SK-N-SH treated with all-trans-retinoic acid at 6 μM for 48 hours (cell line): Measurements from ENCODE around the gene R3HDM4.

Experiments used
- ATAC-seq: fragments of 200-7000 bp; cut with Tn5 transposase; 3 replicates; pipeline ENCODE4 v1.9.1; 2020; ENCODE audit warnings: mild to moderate bottlenecking, moderate library complexity
- ARNTL ChIP-seq: fragments of 450-650 bp; formaldehyde crosslinking; IDR thresholded peaks from 2 replicates; pipeline ENCODE4 v1.5.0; 2020; ENCODE audit warnings: low read depth, mild to moderate bottlenecking, moderate library complexity, borderline replicate concordance
- BACH2 ChIP-seq: fragments of 250-450 bp; sonication (Bioruptor Pico); IDR thresholded peaks from 2 replicates; pipeline ENCODE4 v1.9.0; 2021; ENCODE audit warnings: mild to moderate bottlenecking, borderline replicate concordance
- CSDC2 ChIP-seq: fragments of 250-450 bp; sonication (Bioruptor Pico); IDR thresholded peaks from 2 replicates; pipeline ENCODE4 v1.5.0; 2020; ENCODE audit warnings: mild to moderate bottlenecking, moderate library complexity
- CSRNP3 ChIP-seq: fragments of 250-450 bp; sonication (Bioruptor Pico); IDR thresholded peaks from 2 replicates; pipeline ENCODE4 v1.5.1; 2021; ENCODE audit warnings: mild to moderate bottlenecking, moderate library complexity
- GLIS3 ChIP-seq: fragments of 250-450 bp; sonication (Bioruptor Pico); IDR thresholded peaks from 2 replicates; pipeline ENCODE4 v1.5.0; 2020; ENCODE audit warnings: mild to moderate bottlenecking, moderate library complexity
- ISL1 ChIP-seq: fragments of 250-450 bp; sonication (Bioruptor Pico); IDR thresholded peaks from 2 replicates; pipeline ENCODE4 v2.1.2; 2022; ENCODE audit warnings: mild to moderate bottlenecking, moderate library complexity
- OSR1 ChIP-seq: fragments of 250-450 bp; sonication (Bioruptor Pico); IDR thresholded peaks from 2 replicates; pipeline ENCODE4 v1.8.0; 2022; ENCODE audit warnings: moderate library complexity, mild to moderate bottlenecking, inconsistent platforms
- PATZ1 ChIP-seq: fragments of 250-450 bp; sonication (Bioruptor Pico); IDR thresholded peaks from 2 replicates; pipeline ENCODE4 v1.8.0; 2020; ENCODE audit warnings: mild to moderate bottlenecking, moderate library complexity, borderline replicate concordance
- POU6F1 ChIP-seq: fragments of 250-450 bp; sonication (Bioruptor Pico); IDR thresholded peaks from 2 replicates; pipeline ENCODE4 v1.8.0; 2021; ENCODE audit warnings: low read depth, mild to moderate bottlenecking, moderate library complexity, borderline replicate concordance
- RARB ChIP-seq: fragments of 250-450 bp; sonication (Bioruptor Pico); IDR thresholded peaks from 2 replicates; pipeline ENCODE4 v1.8.0; 2021; ENCODE audit warnings: mild to moderate bottlenecking, moderate library complexity
- SNAI2 ChIP-seq: fragments of 250-450 bp; sonication (Bioruptor Pico); IDR thresholded peaks from 2 replicates; pipeline ENCODE4 v1.5.0; 2020; ENCODE audit warnings: mild to moderate bottlenecking, moderate library complexity
- TCF4 ChIP-seq: fragments of 250-450 bp; sonication (Bioruptor Pico); IDR thresholded peaks from 2 replicates; pipeline ENCODE4 v1.8.0; 2021; ENCODE audit warnings: mild to moderate bottlenecking, moderate library complexity, borderline replicate concordance
- TOX ChIP-seq: fragments of 250-450 bp; sonication (Bioruptor Pico); IDR thresholded peaks from 2 replicates; pipeline ENCODE4 v1.8.0; 2021; ENCODE audit warnings: mild to moderate bottlenecking, moderate library complexity, borderline replicate concordance
- ZC3H10 ChIP-seq: fragments of 250-450 bp; sonication (Bioruptor Pico); IDR thresholded peaks from 2 replicates; pipeline ENCODE4 v1.5.1; 2021; ENCODE audit warnings: mild to moderate bottlenecking, moderate library complexity
- ZFP3 ChIP-seq: fragments of 250-450 bp; sonication (Bioruptor Pico); IDR thresholded peaks from 2 replicates; pipeline ENCODE4 v1.5.0; 2020; ENCODE audit warnings: mild to moderate bottlenecking, moderate library complexity
- ZFP30 ChIP-seq: fragments of 450-650 bp; formaldehyde crosslinking; IDR thresholded peaks from 2 replicates; pipeline ENCODE4 v1.5.0; 2022; ENCODE audit warnings: mild to moderate bottlenecking, moderate library complexity
- ZNF565 ChIP-seq: fragments of 450-650 bp; formaldehyde crosslinking; conservative IDR thresholded peaks from 2 replicates; pipeline ENCODE4 v1.5.0; 2020; ENCODE audit warnings: low read depth, mild to moderate bottlenecking, moderate library complexity
- ZNF70 ChIP-seq: fragments of 450-650 bp; formaldehyde crosslinking; IDR thresholded peaks from 2 replicates; pipeline ENCODE4 v1.5.0; 2020; ENCODE audit warnings: mild to moderate bottlenecking, moderate library complexity
- ZNF8 ChIP-seq: fragments of 450-650 bp; formaldehyde crosslinking; IDR thresholded peaks from 2 replicates; pipeline ENCODE4 v1.5.0; 2020; ENCODE audit warnings: mild to moderate bottlenecking, moderate library complexity
- TF ChIP-seq, protein P1 (sequence below): fragments of 250-450 bp; sonication (Bioruptor Pico); IDR thresholded peaks from 2 replicates; pipeline ENCODE4 v1.5.1; 2020; ENCODE audit warnings: low read depth, mild to moderate bottlenecking, moderate library complexity
- TF ChIP-seq, protein P2 (sequence below): fragments of 250-450 bp; sonication (Bioruptor Pico); IDR thresholded peaks from 2 replicates; pipeline ENCODE4 v1.5.0; 2020; ENCODE audit warnings: mild to moderate bottlenecking, moderate library complexity

R3HDM4 gene

GRCh38 chr19:933553-933882 is 20.5 kb upstream of the R3HDM4 start (continued):
- TF ChIP-seq RARB (no peak), ZNF8 (CRISPR knock-in tag) (no peak), TCF4 (CRISPR knock-in tag) (no peak), POU6F1 (no peak), BACH2 (CRISPR knock-in tag) (no peak), ISL1 (CRISPR knock-in tag) (no peak)

DNA sequence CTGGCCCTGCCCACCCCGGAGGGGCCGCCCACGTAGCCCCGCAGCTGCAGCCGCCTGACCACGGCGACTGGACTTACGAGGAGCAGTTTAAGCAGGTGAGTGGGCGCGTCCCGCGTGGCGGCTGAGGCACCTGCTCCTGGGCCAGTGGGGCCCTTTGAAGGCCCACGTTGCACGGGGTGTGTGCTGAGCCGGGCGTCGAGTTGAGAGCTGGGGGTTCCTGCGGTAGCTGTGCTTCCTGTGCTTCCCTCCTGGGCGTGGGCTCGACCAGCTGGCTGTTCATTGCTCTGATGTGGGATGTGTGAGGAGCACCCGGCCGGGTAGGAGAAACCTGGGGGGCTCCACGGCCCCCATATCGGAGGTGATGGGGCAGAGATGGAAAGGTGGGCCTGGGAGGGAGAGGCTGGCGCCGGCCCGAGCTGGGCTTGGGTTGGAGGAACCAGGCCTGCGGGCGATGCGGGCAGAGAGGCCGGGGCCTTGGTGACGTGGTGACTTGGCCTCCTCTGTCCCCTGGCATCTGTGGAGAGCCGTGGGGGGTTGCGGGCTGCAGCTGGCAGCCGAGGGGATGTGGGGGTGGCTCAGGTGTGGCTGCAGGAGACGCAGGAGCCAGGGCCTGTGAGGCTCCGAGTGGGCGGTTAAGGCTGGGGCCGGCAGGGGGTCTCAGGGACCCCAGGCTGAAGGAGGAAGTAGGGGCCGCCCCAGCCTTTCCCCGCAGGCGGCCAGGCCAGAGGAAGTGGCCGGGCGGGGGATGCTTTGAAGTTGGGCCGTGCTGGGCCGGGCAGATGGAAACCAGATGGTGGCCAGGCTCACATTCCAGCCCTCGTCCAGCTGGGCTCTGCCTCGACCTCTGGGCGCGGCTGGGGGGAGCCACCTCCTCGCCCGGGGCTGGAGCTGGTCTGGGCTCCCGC is 19.9 kb upstream of the R3HDM4 start:
- no peak for TF ChIP-seq ISL1 (CRISPR knock-in tag)
- no peak for TF ChIP-seq ZNF8 (CRISPR knock-in tag)
- TF ChIP-seq ZNF565 (CRISPR knock-in tag), result no peak
- TF ChIP-seq OSR1 (CRISPR knock-in tag), result no peak
- no peak for TF ChIP-seq CSRNP3
- TF ChIP-seq ZNF70, result no peak
- TF ChIP-seq, protein P1, sequence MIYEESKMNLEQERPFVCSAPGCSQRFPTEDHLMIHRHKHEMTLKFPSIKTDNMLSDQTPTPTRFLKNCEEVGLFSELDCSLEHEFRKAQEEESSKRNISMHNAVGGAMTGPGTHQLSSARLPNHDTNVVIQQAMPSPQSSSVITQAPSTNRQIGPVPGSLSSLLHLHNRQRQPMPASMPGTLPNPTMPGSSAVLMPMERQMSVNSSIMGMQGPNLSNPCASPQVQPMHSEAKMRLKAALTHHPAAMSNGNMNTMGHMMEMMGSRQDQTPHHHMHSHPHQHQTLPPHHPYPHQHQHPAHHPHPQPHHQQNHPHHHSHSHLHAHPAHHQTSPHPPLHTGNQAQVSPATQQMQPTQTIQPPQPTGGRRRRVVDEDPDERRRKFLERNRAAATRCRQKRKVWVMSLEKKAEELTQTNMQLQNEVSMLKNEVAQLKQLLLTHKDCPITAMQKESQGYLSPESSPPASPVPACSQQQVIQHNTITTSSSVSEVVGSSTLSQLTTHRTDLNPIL, result no peak
- no peak for TF ChIP-seq SNAI2
- no peak for TF ChIP-seq POU6F1
- TF ChIP-seq PATZ1 (CRISPR knock-in tag), result peak; percentile 44; the same call in 1 of the 2 replicates
- TF ChIP-seq RARB, result no peak
- no peak for TF ChIP-seq ZC3H10
- peak; percentile 95 for TF ChIP-seq TCF4 (CRISPR knock-in tag)
- TF ChIP-seq, protein P2, sequence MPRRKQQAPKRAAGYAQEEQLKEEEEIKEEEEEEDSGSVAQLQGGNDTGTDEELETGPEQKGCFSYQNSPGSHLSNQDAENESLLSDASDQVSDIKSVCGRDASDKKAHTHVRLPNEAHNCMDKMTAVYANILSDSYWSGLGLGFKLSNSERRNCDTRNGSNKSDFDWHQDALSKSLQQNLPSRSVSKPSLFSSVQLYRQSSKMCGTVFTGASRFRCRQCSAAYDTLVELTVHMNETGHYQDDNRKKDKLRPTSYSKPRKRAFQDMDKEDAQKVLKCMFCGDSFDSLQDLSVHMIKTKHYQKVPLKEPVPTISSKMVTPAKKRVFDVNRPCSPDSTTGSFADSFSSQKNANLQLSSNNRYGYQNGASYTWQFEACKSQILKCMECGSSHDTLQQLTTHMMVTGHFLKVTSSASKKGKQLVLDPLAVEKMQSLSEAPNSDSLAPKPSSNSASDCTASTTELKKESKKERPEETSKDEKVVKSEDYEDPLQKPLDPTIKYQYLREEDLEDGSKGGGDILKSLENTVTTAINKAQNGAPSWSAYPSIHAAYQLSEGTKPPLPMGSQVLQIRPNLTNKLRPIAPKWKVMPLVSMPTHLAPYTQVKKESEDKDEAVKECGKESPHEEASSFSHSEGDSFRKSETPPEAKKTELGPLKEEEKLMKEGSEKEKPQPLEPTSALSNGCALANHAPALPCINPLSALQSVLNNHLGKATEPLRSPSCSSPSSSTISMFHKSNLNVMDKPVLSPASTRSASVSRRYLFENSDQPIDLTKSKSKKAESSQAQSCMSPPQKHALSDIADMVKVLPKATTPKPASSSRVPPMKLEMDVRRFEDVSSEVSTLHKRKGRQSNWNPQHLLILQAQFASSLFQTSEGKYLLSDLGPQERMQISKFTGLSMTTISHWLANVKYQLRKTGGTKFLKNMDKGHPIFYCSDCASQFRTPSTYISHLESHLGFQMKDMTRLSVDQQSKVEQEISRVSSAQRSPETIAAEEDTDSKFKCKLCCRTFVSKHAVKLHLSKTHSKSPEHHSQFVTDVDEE (CRISPR knock-in tag), result peak; percentile 74; the same call in 1 of the 2 replicates
- no peak for TF ChIP-seq CSDC2 (CRISPR knock-in tag)
- TF ChIP-seq ZFP30 (CRISPR knock-in tag), result no peak
- no peak for TF ChIP-seq TOX
- no peak for TF ChIP-seq GLIS3 (CRISPR knock-in tag)
- TF ChIP-seq ARNTL, result no peak
- TF ChIP-seq ZFP3 (CRISPR knock-in tag), result no peak
- TF ChIP-seq, all 23 proteins: peak for 3
- ATAC-seq, result peak; percentile 95
